Measurements from ENCODE around the gene HBE1. TPM values are rescaled to one million over a fixed set of nuclear protein-coding genes. Genes with fewer than 3 reads are reported as not detected.
"Not testable (repeated sequence)": the region's sequence is repeated elsewhere in the genome, so short reads cannot be mapped to it uniquely, and the experiment has no call there.

HBE1 gene
- polyA plus RNA-seq, 1 donor (not counting 4 experiments of a cell fraction or from before 2014, with no cell fraction given) = not detected

GRCh38 chr11:5250543-5251204 is 19.1 kb downstream of the HBE1 start:
- FAIRE-seq = no peak
- H4K20me1 ChIP-seq (ENCODE audit: control insufficient read depth, extremely low read depth, insufficient read depth, low read length) = no peaks in the 10 kb centered on the region
- DNase-seq (ENCODE audit: low read depth, low spot score) = no peak

GRCh38 chr11:5249807-5250396 is 19.8 kb downstream of the HBE1 start, which contains the start of gene HBG1:
Gene HBG1, minus strand, starts transcription at chr11:5249857. Its CDS starts 53 bp downstream, at chr11:5249804.
- H3K4me1 ChIP-seq (ENCODE audit: control insufficient read depth, extremely low read depth, insufficient read depth, low read length); H3K9me1 ChIP-seq (ENCODE audit: control insufficient read depth, extremely low read depth, insufficient read depth, low read length); H3K4me2 ChIP-seq (ENCODE audit: control insufficient read depth, extremely low read depth, insufficient read depth, low read depth, low read length); FAIRE-seq; H3K79me2 ChIP-seq (ENCODE audit: control insufficient read depth, insufficient read depth, low read length); H4K20me1 ChIP-seq (ENCODE audit: control insufficient read depth, extremely low read depth, insufficient read depth, low read length); H3K27me3 ChIP-seq (ENCODE audit: control insufficient read depth, extremely low read depth, insufficient read depth, low read length); H3K36me3 ChIP-seq (ENCODE audit: control insufficient read depth in 2 of 2, extremely low read depth in 1 of 2, insufficient read depth in 2 of 2, low read length in 2 of 2); H3K27ac ChIP-seq (ENCODE audit: control insufficient read depth, insufficient read depth, low read length); H3K9me3 ChIP-seq (ENCODE audit: control insufficient read depth, low read depth, low read length); DNase-seq (ENCODE audit: low read depth, low spot score); H3K4me3 ChIP-seq (ENCODE audit: control insufficient read depth in 2 of 3, extremely low read depth in 1 of 3, insufficient read depth in 2 of 3, low read depth in 1 of 3, low read length in 3 of 3); dilution Hi-C loops (cut with MboI; ENCODE audit: extremely low pct_ligation_motif_present, low sequenced_read_pairs); H2AFZ ChIP-seq (ENCODE audit: control insufficient read depth, low read length); H3K9ac ChIP-seq (ENCODE audit: control insufficient read depth, extremely low read depth, insufficient read depth, low read length): not testable (repeated sequence)

More at GRCh38 chr11:5250543-5251204, 19.1 kb downstream of the HBE1 start:
- H3K36me3 ChIP-seq (ENCODE audit: control insufficient read depth in 2 of 2, extremely low read depth in 1 of 2, insufficient read depth in 2 of 2, low read length in 2 of 2) = no peaks in the 10 kb centered on the region
- H3K9me3 ChIP-seq (ENCODE audit: control insufficient read depth, low read depth, low read length) = no peaks in the 10 kb centered on the region
- H3K4me1 ChIP-seq (ENCODE audit: control insufficient read depth, extremely low read depth, insufficient read depth, low read length) = no peaks in the 10 kb centered on the region
- no peak overlapping the region for H3K27ac ChIP-seq (ENCODE audit: control insufficient read depth, insufficient read depth, low read length)
- no peaks in the 10 kb centered on the region for H3K79me2 ChIP-seq (ENCODE audit: control insufficient read depth, insufficient read depth, low read length)
- TF ChIP-seq EZH2 (IDR thresholded peaks at IDR 0.05; ENCODE audit: low read length) (no peak), CTCF (optimal IDR thresholded peaks at IDR 0.05 in 1 of 3, IDR thresholded peaks at IDR 0.05 in 1 of 3, conservative IDR thresholded peaks at IDR 0.05 in 1 of 3; ENCODE audit: extremely low read depth in 1 of 3, insufficient read depth in 2 of 3, low read length in 3 of 3) (no peak)
- no peak overlapping the region for H3K4me2 ChIP-seq (ENCODE audit: control insufficient read depth, extremely low read depth, insufficient read depth, low read depth, low read length)
- H3K9me1 ChIP-seq (ENCODE audit: control insufficient read depth, extremely low read depth, insufficient read depth, low read length) = no peaks in the 10 kb centered on the region
- H3K27me3 ChIP-seq (ENCODE audit: control insufficient read depth, extremely low read depth, insufficient read depth, low read length) = no peaks in the 10 kb centered on the region
- H3K9ac ChIP-seq (ENCODE audit: control insufficient read depth, extremely low read depth, insufficient read depth, low read length) = no peak overlapping the region
- H2AFZ ChIP-seq (ENCODE audit: control insufficient read depth, low read length) = no peak overlapping the region
- dilution Hi-C loops (cut with MboI; ENCODE audit: extremely low pct_ligation_motif_present, low sequenced_read_pairs) = no loop called here
- H3K4me3 ChIP-seq (ENCODE audit: control insufficient read depth in 2 of 3, extremely low read depth in 1 of 3, insufficient read depth in 2 of 3, low read depth in 1 of 3, low read length in 3 of 3) = no peak overlapping the region

GRCh38 chr11:5248498-5248897 is 21.2 kb downstream of the HBE1 start:
- H3K79me2 ChIP-seq (ENCODE audit: control insufficient read depth, insufficient read depth, low read length); H3K27me3 ChIP-seq (ENCODE audit: control insufficient read depth, extremely low read depth, insufficient read depth, low read length); H3K9me3 ChIP-seq (ENCODE audit: control insufficient read depth, low read depth, low read length); H3K4me1 ChIP-seq (ENCODE audit: control insufficient read depth, extremely low read depth, insufficient read depth, low read length); H3K9ac ChIP-seq (ENCODE audit: control insufficient read depth, extremely low read depth, insufficient read depth, low read length); FAIRE-seq; H3K36me3 ChIP-seq (ENCODE audit: control insufficient read depth in 2 of 2, extremely low read depth in 1 of 2, insufficient read depth in 2 of 2, low read length in 2 of 2); H3K9me1 ChIP-seq (ENCODE audit: control insufficient read depth, extremely low read depth, insufficient read depth, low read length); DNase-seq (ENCODE audit: low read depth, low spot score); H3K4me3 ChIP-seq (ENCODE audit: control insufficient read depth in 2 of 3, extremely low read depth in 1 of 3, insufficient read depth in 2 of 3, low read depth in 1 of 3, low read length in 3 of 3); H2AFZ ChIP-seq (ENCODE audit: control insufficient read depth, low read length); H3K4me2 ChIP-seq (ENCODE audit: control insufficient read depth, extremely low read depth, insufficient read depth, low read depth, low read length); H4K20me1 ChIP-seq (ENCODE audit: control insufficient read depth, extremely low read depth, insufficient read depth, low read length); H3K27ac ChIP-seq (ENCODE audit: control insufficient read depth, insufficient read depth, low read length); dilution Hi-C loops (cut with MboI; ENCODE audit: extremely low pct_ligation_motif_present, low sequenced_read_pairs): not testable (repeated sequence)

All from keratinocyte (primary cell).